Coronary artery (tissue), 2 donors: ENCODE measurements around the gene KATNAL1.

Source experiments
- DNase-seq: peaks from one replicate; pipeline ENCODE4 v3.0.0-alpha.2; 2017; ENCODE audit warnings: low spot score
- H3K27ac ChIP-seq, 2 donors: fragments of 200-600 bp; sonication (generic); one replicate each; pipeline ENCODE4 v1.5.1; 2016 to 2019
- H3K4me3 ChIP-seq: fragments of 200-600 bp; sonication (generic); 2 replicates; pipeline ENCODE4 v1.5.1; 2016; ENCODE audit warnings: mild to moderate bottlenecking, moderate library complexity
- CTCF ChIP-seq: fragments of 200-600 bp; sonication (generic); IDR thresholded peaks from one replicate; pipeline ENCODE4 v1.5.1; 2019; ENCODE audit warnings: antibody characterized with exemption

The KATNAL1 gene

GRCh38 chr13:30253830-30254229 is 53.5 kb downstream of the KATNAL1 start:
- TF ChIP-seq CTCF = no peak

GRCh38 chr13:30247406-30247805 is 59.9 kb downstream of the KATNAL1 start:
- no peak for DNase-seq
- Histone ChIP-seq H3K27ac (no peak overlapping the region), H3K4me3 (no peak overlapping the region)
- TF ChIP-seq CTCF = no peak

More at GRCh38 chr13:30253830-30254229, 53.5 kb downstream of the KATNAL1 start:
- Histone ChIP-seq H3K27ac (no peak overlapping the region), H3K4me3 (no peak overlapping the region)
- DNase-seq = no peak

- DNase-seq = no peak
- no peak for TF ChIP-seq CTCF
- Histone ChIP-seq H3K27ac (no peak overlapping the region), H3K4me3 (no peak overlapping the region)
Observed at GRCh38 chr13:30241532-30241931, 65.8 kb downstream of the KATNAL1 start.

- no peak overlapping the region for H3K27ac ChIP-seq
- no peak overlapping the region for H3K4me3 ChIP-seq
- DNase-seq = no peak
- TF ChIP-seq CTCF = no peak
Observed at GRCh38 chr13:30240608-30241007, 66.7 kb downstream of the KATNAL1 start.

- no peak for TF ChIP-seq CTCF
- Histone ChIP-seq H3K4me3 (no peak overlapping the region), H3K27ac (no peak overlapping the region)
- no peak for DNase-seq
Observed at GRCh38 chr13:30235216-30235615, 72.1 kb downstream of the KATNAL1 start.

GRCh38 chr13:30234619-30235162 is 72.7 kb downstream of the KATNAL1 start:
- TF ChIP-seq CTCF = no peak
- no peak overlapping the region for H3K27ac ChIP-seq
- DNase-seq = no peak
- no peak overlapping the region for H3K4me3 ChIP-seq

- no peak overlapping the region for H3K4me3 ChIP-seq
- no peak overlapping the region for H3K27ac ChIP-seq
- no peak for TF ChIP-seq CTCF
- DNase-seq = no peak
Observed at GRCh38 chr13:30224732-30225131, 82.6 kb downstream of the KATNAL1 start.
